GM18861 (cell line): ENCODE data around the gene PRSS57.

Source experiments
- ATAC-seq: cut with Tn5 transposase; IDR thresholded peaks from one replicate; pipeline ENCODE4 v1.9.1; 2021; ENCODE audit not compliant: unreplicated experiment

PRSS57 gene

GRCh38 chr19:639253-640160 lies 55.7 kb downstream of the PRSS57 start, which contains the start of gene FGF22:
FGF22 (plus strand) TSS chr19:639879; CDS start chr19:639926, 47 bp downstream.
- no peak for ATAC-seq

- no peak for ATAC-seq
These were observed 56.4 kb downstream of the PRSS57 start for GRCh38 chr19:638906-639252.
